Keratinocyte (primary cell): ENCODE data around the gene HEATR9.

Experiments used
- EZH2 ChIP-seq: IDR thresholded peaks from one replicate; pipeline ENCODE4 v1.6.1; 2012; ENCODE audit warnings: inconsistent platforms, mild to moderate bottlenecking, low read length, moderate library complexity
- TF ChIP-seq, protein P1 (sequence below), 3 experiments: IDR thresholded peaks in 1 of 3; conservative IDR thresholded peaks in 1 of 3; optimal IDR thresholded peaks in 1 of 3; 2 replicates in 2 of 3; 3 replicates in 1 of 3; pipeline versions ENCODE3 to v1.5.1; 2011; ENCODE audit warnings: low read length in 3 of 3, mild to moderate bottlenecking in 3 of 3, moderate library complexity in 2 of 3, control low read depth in 1 of 3, inconsistent platforms in 1 of 3; ENCODE audit not compliant: insufficient read depth in 2 of 3; ENCODE audit errors: extremely low read depth in 1 of 3

DNA sequence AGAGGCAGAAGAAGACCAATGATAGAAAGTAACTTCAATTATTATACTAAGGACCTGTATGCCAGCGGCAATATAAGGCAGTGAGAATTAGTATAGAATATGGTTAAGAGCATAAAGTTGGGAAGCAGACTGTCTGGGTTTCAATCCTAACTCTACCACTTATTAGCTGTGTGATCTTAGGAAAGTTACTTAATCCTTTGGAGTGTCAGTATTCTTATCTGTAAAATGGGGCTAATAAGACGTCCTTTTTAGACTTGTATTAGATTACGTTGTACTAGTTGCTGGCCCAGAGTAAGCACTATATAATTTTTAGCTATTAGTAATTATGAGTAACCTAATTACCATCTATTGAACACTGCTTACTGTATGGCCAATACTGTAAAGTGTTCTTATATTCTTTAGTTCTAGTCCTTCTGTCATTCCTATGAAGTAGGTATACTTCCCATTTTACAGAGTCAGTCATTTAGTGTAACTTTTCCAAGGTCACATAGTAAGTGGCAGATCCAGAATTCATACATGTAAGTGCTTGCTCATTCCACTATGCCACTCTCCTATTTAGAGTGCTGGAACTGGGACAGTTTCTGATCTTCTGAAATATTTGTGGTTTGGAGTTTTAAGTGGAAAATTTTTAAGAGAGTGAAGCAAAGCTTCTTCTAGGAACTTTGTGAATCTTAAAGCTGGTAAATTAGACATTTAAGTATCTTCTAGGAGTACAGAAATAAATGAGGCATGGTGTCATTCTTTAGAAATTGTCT, 22.5 kb downstream of the HEATR9 start:
- TF ChIP-seq, protein P1, sequence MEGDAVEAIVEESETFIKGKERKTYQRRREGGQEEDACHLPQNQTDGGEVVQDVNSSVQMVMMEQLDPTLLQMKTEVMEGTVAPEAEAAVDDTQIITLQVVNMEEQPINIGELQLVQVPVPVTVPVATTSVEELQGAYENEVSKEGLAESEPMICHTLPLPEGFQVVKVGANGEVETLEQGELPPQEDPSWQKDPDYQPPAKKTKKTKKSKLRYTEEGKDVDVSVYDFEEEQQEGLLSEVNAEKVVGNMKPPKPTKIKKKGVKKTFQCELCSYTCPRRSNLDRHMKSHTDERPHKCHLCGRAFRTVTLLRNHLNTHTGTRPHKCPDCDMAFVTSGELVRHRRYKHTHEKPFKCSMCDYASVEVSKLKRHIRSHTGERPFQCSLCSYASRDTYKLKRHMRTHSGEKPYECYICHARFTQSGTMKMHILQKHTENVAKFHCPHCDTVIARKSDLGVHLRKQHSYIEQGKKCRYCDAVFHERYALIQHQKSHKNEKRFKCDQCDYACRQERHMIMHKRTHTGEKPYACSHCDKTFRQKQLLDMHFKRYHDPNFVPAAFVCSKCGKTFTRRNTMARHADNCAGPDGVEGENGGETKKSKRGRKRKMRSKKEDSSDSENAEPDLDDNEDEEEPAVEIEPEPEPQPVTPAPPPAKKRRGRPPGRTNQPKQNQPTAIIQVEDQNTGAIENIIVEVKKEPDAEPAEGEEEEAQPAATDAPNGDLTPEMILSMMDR (optimal IDR thresholded peaks at IDR 0.05 in 1 of 3, IDR thresholded peaks at IDR 0.05 in 1 of 3, conservative IDR thresholded peaks at IDR 0.05 in 1 of 3; ENCODE audit: extremely low read depth in 1 of 3, insufficient read depth in 2 of 3, low read length in 3 of 3) = no peak
- TF ChIP-seq EZH2 = no peak
